ENCODE data around the gene TGM6. TPM values are rescaled to one million over a fixed set of nuclear protein-coding genes. Genes with fewer than 3 reads are reported as not detected.

TGM6 gene
- total and polyA plus RNA-seq, 2 experiments from 2014 or later: not detected

DNA sequence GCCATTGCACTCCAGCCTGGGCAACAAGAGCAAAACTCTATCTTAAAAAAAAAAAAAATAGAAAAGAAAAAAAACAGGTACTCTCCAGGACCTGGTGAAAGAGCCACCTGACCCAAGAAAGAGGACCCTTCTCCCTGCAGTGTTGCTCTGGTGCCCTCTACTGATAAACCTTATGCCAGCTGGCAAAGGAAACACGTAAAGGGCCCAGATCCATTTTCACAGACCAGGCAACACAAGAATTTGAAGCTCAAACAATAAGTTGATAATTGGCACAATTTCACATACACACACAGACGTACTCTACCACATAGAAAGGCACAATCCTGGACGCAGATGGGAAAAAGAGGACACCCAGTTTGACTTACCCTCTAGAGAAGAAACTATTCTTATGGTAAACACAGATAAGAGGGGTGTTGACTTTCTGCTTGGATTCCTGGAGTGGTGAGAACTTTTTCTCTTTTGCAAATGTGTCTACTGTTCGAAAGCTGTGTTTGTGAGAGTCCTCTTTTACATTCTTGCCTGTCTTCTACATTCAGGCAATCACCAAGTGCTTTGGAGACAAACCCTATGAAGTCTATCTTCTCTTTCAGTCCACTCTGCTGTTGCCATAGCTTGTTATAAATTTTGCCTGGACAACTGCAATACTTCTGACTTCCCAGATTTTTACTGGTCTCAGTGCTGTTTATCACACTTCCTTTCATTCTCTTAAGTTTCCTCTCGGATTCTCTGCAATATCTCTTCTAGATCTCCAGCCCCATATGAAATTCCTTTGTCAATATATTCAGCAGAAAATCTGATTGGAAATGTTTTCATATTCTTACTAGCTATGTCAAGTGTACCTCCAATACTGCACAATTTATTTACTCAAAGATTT is 96.3 kb downstream of the TGM6 start:
- 84% methylated on average over 5 of the region's 5 CpGs for WGBS (ENCODE audit: low lambda C conversion rate, missing lambda C conversion rate)
- H3K27ac ChIP-seq: no peak overlapping the region
- H3K4me3 ChIP-seq: no peak overlapping the region
- no peaks in the 10 kb centered on the region for H3K4me1 ChIP-seq (ENCODE audit: insufficient read depth)
- H3K4me2 ChIP-seq: no peak overlapping the region
- no peak for DNase-seq (ENCODE audit: low spot score)
- no peaks in the 10 kb centered on the region for H4K20me1 ChIP-seq (ENCODE audit: insufficient read depth, poor library complexity, severe bottlenecking)
- no peaks in the 10 kb centered on the region for H3K27me3 ChIP-seq
- no peaks in the 10 kb centered on the region for H3K9me3 ChIP-seq (ENCODE audit: low read depth)
- TF ChIP-seq EZH2 (IDR thresholded peaks at IDR 0.05; ENCODE audit: borderline replicate concordance) (no peak), EZH2phosphoT487 (IDR thresholded peaks at IDR 0.05; ENCODE audit: low read depth, severe bottlenecking, unreplicated experiment) (no peak)
- TF ChIP-seq, protein P1, sequence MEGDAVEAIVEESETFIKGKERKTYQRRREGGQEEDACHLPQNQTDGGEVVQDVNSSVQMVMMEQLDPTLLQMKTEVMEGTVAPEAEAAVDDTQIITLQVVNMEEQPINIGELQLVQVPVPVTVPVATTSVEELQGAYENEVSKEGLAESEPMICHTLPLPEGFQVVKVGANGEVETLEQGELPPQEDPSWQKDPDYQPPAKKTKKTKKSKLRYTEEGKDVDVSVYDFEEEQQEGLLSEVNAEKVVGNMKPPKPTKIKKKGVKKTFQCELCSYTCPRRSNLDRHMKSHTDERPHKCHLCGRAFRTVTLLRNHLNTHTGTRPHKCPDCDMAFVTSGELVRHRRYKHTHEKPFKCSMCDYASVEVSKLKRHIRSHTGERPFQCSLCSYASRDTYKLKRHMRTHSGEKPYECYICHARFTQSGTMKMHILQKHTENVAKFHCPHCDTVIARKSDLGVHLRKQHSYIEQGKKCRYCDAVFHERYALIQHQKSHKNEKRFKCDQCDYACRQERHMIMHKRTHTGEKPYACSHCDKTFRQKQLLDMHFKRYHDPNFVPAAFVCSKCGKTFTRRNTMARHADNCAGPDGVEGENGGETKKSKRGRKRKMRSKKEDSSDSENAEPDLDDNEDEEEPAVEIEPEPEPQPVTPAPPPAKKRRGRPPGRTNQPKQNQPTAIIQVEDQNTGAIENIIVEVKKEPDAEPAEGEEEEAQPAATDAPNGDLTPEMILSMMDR (IDR thresholded peaks at IDR 0.05; ENCODE audit: poor library complexity): no peak
- H2AFZ ChIP-seq: no peak overlapping the region
- no peaks in the 10 kb centered on the region for H3K79me2 ChIP-seq
- H3K9me2 ChIP-seq (replicated peaks; ENCODE audit: insufficient read depth): no peaks in the 10 kb centered on the region
- H3K36me3 ChIP-seq (replicated peaks; ENCODE audit: insufficient read depth, low read depth): no peaks in the 10 kb centered on the region

DNA sequence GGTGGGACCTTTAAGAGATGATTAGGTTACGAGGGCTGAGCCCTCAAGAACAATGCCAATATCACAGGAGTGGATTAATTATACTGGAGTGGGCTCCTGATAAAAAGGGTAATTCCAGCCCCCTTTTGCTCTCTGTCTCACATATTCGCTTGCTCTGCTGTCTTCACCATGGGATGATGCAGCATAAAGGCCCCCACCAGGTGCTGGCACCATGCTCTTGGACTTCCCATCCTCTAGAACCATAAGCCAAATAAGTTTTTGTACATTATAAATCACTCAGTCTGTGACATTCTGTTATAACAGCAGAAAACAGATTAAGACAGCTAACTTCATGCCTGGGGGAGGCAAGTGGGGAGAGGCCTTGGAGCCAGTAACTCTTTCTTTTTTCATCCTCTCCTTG is 99.7 kb downstream of the TGM6 start:
- no peak overlapping the region for H3K27ac ChIP-seq
- H4K20me1 ChIP-seq (ENCODE audit: insufficient read depth, poor library complexity, severe bottlenecking): no peaks in the 10 kb centered on the region
- no peaks in the 10 kb centered on the region for H3K4me1 ChIP-seq (ENCODE audit: insufficient read depth)
- H3K4me3 ChIP-seq: no peak overlapping the region
- TF ChIP-seq EZH2phosphoT487 (IDR thresholded peaks at IDR 0.05; ENCODE audit: low read depth, severe bottlenecking, unreplicated experiment): no peak
- TF ChIP-seq, protein P1 (IDR thresholded peaks at IDR 0.05; ENCODE audit: poor library complexity): no peak
- no peak for TF ChIP-seq EZH2 (IDR thresholded peaks at IDR 0.05; ENCODE audit: borderline replicate concordance)
- H3K27me3 ChIP-seq: no peaks in the 10 kb centered on the region
- no peak overlapping the region for H3K4me2 ChIP-seq
- no peaks in the 10 kb centered on the region for H3K79me2 ChIP-seq
- H3K36me3 ChIP-seq (replicated peaks; ENCODE audit: insufficient read depth, low read depth): no peaks in the 10 kb centered on the region
- no peak overlapping the region for H2AFZ ChIP-seq
- DNase-seq (ENCODE audit: low spot score): no peak
- no peaks in the 10 kb centered on the region for H3K9me3 ChIP-seq (ENCODE audit: low read depth)
- 98% methylated on average over 2 of the region's 2 CpGs for WGBS (ENCODE audit: low lambda C conversion rate, missing lambda C conversion rate)
- no peaks in the 10 kb centered on the region for H3K9me2 ChIP-seq (replicated peaks; ENCODE audit: insufficient read depth)

Small RNAs within 50 kb of the gene (small RNA-seq; reads per million reads assigned to genes)
- gene RF00019: not detected

Other genes with a start within 250 kb of the TGM6 start
- 0.23 TPM in 1 of 2 replicates, not detected in the other for gene TGM3, start 84.9 kb upstream of the TGM6 start, total RNA-seq
- gene TGM3, start 84.9 kb upstream of the TGM6 start, polyA plus RNA-seq: 0.15 TPM in 1 of 2 replicates, not detected in the other
- gene SNRPB, start 89.9 kb downstream of the TGM6 start, total RNA-seq: 187 and 219 TPM in 2 replicates
- 201 and 213 TPM in 2 replicates for gene SNRPB, start 89.9 kb downstream of the TGM6 start, polyA plus RNA-seq
- gene ZNF343, start 128.0 kb downstream of the TGM6 start, total RNA-seq: 7.0 and 7.7 TPM in 2 replicates
- 4.4 and 6.2 TPM in 2 replicates for gene ZNF343, start 128.0 kb downstream of the TGM6 start, polyA plus RNA-seq
- not detected in 2 replicates for gene TMC2, start 155.7 kb downstream of the TGM6 start, total RNA-seq
- gene TMC2, start 155.7 kb downstream of the TGM6 start, polyA plus RNA-seq: not detected in 2 replicates